Fibroblast of pulmonary artery (primary cell): ENCODE measurements around the gene RFNG.

Experiments
- DNase-seq: peaks from one replicate; pipeline ENCODE4 v3.0.0-alpha.2; 2010; ENCODE audit warnings: low read depth
- H3K4me3 ChIP-seq: replicated peaks from 2 replicates; pipeline ENCODE4 v1.5.1; 2011; ENCODE audit warnings: low read depth, mild to moderate bottlenecking, control low read depth, low read length, moderate library complexity
- CTCF ChIP-seq: IDR thresholded peaks from 2 replicates; pipeline ENCODE4 v1.5.1; 2011; ENCODE audit warnings: mild to moderate bottlenecking, control low read depth, low read length, inconsistent platforms; ENCODE audit errors: missing control alignments

RFNG gene

GRCh38 chr17:82010575-82011525, 40.8 kb downstream of the RFNG start:
- TF ChIP-seq CTCF: no peak
- no peak overlapping the region for H3K4me3 ChIP-seq
- no peak for DNase-seq

GRCh38 chr17:82009413-82009812, 42.2 kb downstream of the RFNG start:
- no peak for TF ChIP-seq CTCF
- no peak overlapping the region for H3K4me3 ChIP-seq
- DNase-seq: no peak

GRCh38 chr17:82008941-82009405, 42.6 kb downstream of the RFNG start:
- H3K4me3 ChIP-seq: no peak overlapping the region
- no peak for DNase-seq
- no peak for TF ChIP-seq CTCF

- no peak overlapping the region for H3K4me3 ChIP-seq
- TF ChIP-seq CTCF: no peak
Measured at GRCh38 chr17:82008258-82008940, 43.2 kb downstream of the RFNG start.

GRCh38 chr17:82007495-82008257, 43.9 kb downstream of the RFNG start:
- no peak for TF ChIP-seq CTCF
- no peak for DNase-seq

More at GRCh38 chr17:82008258-82008940, 43.2 kb downstream of the RFNG start:
- no peak for DNase-seq

GRCh38 chr17:82007228-82007494, 44.5 kb downstream of the RFNG start:
- DNase-seq: no peak
- H3K4me3 ChIP-seq: no peak overlapping the region
- no peak for TF ChIP-seq CTCF

More at GRCh38 chr17:82007495-82008257, 43.9 kb downstream of the RFNG start:
- no peak overlapping the region for H3K4me3 ChIP-seq
